HG03139 (cell line): ENCODE results near the gene DPEP2NB.
"Not testable (repeated sequence)": the region's sequence is repeated elsewhere in the genome, so short reads cannot be mapped to it uniquely, and the experiment has no call there.

Experiments
- ATAC-seq: cut with Tn5 transposase; IDR thresholded peaks from one replicate; pipeline ENCODE4 v1.9.1; 2021; ENCODE audit not compliant: unreplicated experiment

The DPEP2NB gene

DNA sequence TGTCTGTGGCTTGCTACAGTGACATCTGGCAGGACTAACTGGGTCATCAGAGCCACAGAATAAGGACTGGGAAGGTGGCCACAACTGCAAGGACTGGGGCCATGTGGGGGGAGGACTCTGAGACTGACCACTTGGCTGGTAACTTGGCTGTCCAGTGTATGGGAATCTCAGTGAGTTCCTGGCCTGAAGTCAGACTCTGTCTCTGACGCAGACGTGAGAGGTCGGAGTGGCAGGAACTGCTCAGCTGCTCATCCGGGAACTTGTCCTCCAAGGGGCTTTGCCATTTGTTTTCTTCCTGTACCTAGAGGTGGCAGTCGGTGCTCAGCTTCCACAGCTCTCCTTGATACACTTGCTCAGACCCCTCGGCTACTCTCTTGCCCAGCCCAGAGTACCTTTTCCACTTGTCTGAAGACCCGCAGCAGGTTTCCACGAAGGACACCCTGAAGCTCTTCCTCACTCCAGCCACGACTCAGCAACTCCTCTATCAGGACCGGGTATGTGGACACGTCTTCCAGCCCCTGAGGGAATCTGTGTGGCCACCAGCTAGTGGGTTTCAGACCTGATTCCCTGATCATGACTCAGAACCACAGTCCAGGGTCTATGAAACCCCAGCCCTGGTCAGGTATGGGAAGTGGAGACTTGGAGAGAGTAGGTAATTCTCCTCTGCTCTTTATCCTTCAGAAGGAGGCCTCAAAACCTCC, 28.1 kb downstream of the DPEP2NB start:
- ATAC-seq: no peak

DNA sequence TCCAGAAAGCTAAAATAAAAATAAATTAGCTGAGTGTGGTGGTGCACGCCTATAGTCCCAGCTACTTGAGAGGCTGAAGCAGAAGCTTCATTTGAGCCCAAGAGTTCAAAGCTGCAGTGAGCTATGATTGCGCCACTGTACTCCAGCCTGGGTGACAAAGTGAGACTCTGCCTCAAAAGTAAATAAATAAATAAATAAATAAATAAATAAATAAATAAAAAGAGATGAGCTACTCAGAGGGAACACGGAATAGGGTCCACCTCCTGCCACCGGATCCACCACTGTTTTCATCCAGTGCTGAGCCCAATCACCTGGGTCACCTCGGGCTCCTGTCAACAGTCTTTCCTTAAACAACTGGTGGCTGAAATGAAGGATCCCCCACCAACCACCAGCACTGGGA, 28.8 kb downstream of the DPEP2NB start:
- ATAC-seq: no peak

DNA sequence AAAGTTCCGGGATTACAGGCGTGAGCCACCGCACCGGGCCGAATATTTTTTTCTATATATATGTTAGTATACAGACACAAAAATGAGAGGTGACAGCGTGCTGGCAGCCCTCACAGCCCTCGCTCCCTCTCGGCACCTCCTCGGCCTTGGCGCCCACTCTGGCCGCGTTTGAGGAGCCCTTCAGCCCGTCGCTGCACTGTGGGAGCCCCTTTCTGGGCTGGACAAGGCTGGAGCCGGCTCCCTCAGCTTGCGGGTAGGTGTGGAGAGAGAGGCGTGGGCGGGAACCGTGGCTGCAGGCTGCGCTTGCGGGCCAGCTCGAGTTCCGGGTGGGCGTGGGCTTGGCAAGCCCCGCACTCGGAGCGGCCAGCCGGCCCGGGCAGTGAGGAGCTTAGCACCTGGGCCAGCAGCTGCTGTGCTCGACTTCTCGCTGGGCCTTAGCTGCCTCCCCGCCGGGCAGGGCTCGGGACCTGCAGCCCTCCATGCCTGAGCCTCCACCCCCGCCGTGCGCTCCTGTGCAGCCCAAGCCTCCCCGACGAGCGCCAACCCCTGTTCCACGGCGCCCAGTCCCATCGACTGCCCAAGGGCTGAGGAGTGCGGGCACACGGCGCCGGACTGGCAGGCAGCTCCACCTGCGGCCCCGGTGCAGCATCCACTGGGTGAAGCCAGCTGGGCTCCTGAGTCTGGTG, 33.6 kb downstream of the DPEP2NB start:
- no peak for ATAC-seq

DNA sequence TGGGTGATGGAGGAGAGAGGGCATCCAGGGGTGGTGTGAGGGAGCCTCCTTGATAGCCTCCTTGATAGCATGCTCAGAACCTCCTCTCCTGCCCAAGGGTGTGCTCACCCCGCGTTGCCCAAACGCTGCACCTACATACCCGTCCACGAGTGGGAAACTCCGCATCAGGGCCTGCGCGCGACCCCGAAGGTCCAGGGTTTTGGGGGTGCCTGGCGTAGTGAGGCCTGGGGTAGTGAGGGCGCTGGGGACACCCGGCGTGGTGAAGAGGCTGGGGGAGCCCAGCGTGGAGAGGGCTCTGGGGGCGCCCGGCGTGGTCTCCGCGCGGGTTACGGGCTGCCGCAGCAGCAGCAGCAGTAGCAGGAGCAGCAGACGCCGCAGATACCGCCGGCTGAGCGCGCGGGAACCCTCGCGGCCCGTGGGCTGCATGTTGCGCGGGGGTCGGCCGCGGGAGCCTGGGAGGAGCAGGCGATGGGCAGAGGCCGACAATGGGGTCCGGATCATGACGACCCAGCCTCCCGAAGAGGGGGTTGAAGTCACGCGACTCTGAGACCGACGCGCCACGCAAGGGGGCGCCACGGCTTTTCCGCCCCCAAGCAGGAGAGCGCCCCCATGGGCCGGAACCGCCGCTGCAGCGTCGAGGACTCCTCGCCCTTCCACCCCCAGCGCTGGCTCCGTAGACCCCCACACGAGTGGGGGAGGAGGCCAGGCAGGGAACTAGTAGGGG, 35.6 kb downstream of the DPEP2NB start, which contains the start of gene DPEP3:
DPEP3 (minus strand) TSS at position 545 of the 724 bp plus-strand sequence; CDS start at position 426, 119 bp downstream.
- no peak for ATAC-seq

DNA sequence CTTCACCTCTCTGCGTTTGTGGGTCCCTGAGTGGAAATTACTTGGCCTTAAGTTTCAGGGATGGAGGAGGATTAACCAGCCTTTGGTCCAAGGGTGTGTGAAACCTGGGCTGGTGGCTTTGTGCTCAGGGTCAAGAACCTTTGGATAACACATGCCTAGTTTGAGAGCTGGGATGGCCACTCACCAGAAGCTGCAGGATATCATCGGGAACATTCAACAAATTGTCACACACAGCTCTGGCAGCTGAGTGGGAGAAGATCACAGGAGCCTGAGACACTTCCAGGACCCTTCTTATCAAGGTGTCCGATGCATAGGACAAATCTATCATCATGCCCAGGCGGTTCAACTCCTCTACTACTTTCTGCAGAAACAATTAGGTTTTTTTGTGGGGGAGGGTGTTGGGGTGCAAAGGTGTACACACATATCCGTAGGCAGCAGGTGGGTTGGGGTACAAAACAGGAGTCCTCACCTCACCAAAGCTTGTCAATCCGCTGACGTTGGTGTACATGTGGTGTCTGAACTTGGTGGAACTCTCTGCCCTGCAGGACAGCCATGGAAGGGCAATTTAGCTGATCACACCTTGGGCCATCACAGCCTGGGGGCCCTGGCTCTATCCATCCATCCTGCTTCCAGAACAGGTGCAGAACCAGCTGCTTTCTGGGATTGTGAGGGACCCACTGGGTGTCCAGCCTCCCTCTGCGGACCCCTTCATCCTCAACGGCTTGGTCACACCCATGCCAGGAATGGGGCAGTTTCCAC, 38.1 kb downstream of the DPEP2NB start:
- no peak for ATAC-seq

DNA sequence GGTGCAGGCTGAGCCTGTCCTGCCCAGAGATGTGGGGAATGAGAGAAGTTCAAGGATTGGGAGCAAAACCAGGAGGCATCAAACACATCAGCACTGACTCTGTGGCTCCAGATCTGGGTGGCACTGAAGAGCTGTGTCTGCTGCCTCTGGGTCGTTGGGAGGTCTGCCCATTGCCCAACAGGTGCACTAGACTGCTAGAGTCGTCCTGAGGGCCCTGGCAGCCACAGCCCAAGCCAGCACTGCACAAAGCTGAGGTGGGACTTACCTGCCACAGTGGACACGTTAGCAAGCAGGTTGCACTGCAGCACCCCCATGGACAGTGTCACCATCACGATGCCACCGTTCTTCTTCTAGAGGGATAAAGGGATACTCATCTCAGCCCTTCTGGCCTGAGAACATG, 38.7 kb downstream of the DPEP2NB start:
- no peak for ATAC-seq

DNA sequence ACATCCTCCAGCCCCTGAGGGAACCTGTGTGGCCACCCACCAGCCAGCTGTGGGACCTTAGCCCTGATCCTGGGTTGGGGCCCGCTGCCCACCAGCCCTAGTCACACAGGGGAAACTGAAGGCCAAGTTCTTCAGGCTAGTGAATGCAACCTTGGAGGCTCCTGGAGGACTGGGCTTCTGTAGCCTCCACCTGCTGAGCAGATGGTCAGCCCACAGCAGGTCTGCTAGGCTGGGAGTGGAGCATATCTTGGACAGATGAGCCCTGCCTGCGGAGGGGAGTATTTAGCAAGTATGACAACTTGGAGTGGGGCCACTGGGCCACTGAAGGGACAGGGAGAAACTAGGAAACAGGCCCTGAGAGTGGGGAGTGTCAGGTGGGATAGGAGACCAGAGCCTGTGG, 39.5 kb downstream of the DPEP2NB start:
- ATAC-seq: no peak

DNA sequence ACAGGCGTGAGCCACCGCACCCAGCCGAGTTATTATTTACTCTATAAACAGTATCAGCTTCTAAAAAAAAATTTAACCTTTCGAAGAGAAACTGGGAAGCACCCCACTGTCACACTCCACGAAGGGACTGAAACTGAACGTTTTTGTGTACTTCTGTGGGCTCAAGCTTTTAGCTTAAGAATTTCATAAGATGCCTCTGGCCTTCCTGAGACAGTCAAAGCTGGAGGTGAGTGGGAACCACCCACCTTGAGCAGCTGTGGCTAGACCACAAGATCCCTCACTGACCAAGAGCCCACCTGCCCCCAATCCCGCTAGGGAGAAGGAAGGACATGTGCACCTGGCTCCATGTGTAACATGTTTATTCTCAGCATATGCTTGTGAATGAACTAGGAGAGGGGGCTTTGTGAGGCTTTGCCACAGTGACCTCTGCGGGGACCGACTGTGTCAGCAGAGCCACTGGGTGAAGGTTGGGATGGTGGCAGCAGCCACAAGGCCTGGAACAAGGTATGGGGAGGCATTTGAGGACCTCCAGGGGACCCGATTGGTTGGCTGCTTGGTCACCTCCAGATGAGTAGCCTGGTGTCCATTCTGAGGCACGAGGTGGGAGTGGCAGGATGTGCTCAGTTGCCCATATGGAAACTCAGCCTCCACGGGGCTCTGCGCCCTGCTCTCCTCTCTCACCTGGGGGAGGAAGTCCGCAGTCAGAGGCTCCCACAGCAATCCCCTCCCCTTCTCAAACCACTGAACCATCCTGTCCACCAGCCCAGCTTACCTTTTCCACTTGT, 40.2 kb downstream of the DPEP2NB start:
- no peak for ATAC-seq

DNA sequence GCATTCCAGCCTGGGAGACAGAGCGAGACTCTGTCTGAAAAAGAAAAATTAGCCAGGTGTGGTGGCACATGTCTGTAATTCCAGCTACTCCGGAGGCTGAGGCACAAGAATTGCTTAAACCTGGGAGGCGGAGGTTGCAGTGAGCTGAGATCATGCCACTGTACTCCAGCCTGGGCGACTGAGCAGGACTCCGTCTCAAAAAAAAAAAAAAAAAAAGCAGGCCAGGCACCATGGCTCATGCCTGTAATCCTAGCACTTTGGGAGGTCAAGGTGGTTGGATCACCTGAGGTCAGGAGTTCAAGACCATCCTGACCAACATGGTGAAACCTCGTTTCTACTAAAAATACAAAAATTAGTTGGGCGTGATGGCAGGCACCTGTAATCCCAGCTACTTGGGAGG, 43.4 kb downstream of the DPEP2NB start:
- not testable (repeated sequence) for ATAC-seq

DNA sequence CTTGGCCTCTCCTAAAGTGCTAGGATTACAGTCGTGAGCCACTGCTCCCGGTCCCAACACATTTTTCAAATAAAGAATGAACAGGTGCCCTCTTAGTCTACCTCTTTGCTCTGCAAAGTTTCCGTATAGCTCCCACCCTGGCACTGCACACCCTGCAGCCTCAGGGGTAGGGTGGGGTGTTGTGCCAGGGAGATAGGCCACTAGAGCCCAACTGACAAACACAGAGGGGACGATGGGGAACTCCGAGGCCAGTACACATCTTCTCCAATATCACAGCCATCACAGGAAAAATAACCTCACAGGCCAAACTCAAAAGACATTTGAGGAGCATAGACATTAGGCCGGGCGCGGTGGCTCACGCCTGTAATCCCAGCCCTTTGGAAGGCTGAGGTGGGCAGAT, 44.6 kb downstream of the DPEP2NB start:
- ATAC-seq: no peak

DNA sequence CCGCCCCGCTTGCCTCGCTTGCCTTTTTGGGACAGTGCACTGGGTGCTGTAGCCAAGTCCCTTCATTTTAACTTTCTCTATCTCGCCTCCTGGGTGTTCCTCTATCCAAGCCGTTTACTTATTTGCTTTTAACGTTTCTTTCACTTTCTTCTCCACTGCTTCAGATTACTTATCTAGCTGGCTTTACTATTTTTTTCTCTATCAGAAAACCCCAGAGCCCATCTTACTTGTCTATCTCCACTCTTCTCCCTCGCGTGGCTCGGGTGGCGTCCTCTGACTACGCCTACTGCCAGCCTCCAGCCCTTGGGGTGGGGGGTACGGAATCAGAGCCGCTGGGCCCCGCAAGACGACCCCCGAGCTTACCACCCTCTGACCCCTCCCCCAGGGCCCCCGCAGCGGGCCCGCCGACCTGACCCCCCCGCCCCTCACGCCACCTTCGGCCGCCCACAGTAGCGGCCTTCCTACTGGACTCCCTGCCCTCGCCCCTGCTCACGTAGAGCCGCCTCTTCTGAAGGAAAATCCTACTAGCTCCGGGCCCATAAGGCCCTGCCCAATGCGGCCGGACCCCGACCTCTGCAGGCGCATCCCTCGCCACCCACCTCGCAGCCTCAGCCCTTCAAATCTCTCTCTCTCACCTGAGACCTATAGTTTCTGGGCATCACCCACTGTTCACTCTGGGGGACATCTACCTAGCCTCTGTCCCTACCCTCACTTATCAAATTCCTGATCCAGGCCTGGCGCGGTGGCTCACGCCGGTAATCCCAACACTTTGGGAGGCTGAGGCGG, 46.3 kb downstream of the DPEP2NB start:
- ATAC-seq: no peak

DNA sequence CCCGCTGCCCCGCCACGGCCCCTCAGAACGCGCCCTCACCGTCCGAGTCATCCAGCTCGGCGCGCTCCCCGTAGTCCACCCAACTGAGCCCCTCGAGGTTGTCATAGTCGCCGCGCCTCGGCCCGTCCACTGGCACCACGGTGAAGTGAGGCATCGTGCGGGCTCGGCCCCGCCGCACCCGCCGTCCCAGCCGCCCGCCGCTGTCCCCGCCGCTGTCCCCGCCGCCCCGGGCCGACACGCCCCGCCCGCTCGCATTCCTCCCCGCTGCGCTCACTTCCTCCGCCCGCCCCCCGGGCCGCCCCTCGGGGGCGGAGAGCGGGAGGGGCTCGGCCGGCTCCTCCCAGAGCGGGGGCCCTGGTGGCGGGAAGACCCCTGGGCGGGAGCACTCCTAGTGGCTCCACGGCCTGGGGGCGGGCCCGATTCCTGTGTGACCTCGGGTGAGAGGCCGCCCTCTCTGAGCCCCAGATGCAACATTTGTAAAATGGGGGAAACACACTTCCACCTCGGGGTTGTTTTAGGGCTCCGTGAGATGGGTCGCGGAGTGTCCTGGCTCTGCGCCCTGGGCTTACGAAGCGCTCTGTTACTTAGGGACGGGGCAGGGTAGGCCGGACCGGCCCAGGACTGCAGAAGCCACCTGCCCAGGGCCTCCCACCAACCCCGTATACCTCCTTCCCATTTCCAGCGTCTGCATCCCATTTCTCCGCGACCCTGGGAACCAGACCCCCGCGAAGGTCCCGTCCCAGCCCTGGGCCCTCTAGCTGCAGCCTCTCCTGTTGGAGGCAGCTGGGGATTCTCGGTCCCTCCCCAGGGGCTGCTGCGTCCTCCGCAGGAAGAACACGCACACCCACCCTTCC, 47.1 kb downstream of the DPEP2NB start, which contains the start of gene SLC12A4:
SLC12A4 (minus strand) TSS at position 238 of the 854 bp plus-strand sequence; CDS start at position 154, 84 bp downstream.
- peak; percentile 63 for ATAC-seq

DNA sequence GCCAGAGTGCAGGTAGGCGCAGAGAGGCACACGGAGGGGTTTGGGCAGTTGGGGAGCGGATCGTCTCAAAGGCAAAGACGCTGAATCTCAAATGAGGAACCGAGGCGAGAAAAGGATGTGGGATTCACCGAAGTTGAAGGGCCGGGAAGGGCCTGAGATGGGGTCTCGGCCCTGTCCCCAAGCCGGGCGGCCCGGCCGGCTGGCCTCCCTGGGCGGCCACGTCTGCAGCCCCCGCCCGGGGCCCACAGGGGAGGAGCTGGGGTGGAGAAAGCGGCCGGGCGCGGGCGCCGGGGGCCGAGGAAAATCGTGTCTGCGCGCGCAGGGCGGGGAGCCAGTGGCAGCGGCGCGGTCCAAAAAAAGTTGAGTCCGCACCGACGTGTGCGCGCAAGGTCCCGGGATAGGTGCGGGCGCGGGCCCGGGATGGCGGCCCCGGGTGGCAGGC, 47.7 kb downstream of the DPEP2NB start:
- no peak for ATAC-seq

DNA sequence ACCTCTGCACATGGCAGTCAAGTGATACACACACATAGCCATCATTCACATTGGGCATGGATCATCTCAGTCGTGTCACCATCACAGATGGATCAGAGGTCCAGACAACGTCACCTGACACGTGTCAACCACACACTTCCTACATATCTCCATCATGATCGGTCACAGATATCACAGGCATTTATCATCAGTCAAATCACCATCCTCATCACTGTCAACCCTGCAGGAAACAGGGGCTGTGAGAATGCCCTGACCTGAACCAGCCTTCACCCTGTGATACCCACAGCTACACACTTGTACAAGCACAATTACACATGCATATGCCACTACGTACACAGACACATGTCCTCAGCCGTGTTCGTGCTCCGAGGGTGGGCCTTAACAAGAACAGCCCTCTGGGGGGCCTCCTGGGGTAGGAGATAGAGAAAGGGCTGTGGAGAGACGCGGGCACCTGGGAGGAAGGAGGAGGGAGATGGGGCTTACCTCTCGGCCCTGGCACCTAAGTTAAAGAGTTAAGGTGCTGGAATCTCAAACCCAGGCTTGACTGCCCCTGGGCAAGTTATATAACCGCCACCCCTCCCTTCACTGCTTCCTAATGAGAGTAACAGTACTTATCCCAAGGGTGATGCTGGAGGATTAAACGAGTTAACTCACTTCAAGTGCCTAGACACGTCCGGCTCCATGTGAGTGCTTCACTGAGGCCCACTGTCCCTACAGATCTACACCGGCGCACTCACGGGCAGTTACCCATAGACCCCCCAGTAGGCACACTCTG, 48.3 kb downstream of the DPEP2NB start:
- ATAC-seq: no peak

DNA sequence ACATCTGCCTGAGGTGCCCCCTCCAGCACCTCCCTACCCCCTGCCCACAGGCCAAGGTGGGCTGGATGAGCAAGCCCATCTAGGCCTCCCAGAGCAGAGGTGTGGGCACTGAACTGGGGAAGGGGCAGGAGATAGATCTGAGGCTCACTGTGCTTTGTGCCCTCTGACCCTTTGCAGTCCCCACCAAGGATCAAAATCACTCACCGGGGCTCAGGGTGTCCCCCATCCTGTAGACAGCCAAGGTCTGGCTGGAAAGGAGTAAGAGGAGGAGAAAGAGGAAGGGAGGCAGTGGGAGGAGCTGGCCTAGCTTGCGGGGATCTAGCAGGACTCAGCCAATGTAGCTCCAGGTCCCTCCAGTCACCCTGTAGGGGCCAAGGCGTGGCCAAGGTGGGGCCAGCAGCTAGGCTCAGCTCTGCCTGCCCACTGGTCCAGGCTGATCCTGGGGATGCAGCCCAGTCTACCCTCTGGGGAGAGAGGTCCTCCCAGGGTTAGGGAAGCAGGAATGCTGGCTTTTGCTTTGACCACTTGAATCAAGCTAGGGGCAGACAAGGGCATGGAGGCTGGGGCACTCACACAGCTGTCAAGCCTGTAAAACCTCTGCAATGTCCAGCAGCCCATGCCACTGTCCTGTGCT, 49.0 kb downstream of the DPEP2NB start:
- no peak for ATAC-seq

DNA sequence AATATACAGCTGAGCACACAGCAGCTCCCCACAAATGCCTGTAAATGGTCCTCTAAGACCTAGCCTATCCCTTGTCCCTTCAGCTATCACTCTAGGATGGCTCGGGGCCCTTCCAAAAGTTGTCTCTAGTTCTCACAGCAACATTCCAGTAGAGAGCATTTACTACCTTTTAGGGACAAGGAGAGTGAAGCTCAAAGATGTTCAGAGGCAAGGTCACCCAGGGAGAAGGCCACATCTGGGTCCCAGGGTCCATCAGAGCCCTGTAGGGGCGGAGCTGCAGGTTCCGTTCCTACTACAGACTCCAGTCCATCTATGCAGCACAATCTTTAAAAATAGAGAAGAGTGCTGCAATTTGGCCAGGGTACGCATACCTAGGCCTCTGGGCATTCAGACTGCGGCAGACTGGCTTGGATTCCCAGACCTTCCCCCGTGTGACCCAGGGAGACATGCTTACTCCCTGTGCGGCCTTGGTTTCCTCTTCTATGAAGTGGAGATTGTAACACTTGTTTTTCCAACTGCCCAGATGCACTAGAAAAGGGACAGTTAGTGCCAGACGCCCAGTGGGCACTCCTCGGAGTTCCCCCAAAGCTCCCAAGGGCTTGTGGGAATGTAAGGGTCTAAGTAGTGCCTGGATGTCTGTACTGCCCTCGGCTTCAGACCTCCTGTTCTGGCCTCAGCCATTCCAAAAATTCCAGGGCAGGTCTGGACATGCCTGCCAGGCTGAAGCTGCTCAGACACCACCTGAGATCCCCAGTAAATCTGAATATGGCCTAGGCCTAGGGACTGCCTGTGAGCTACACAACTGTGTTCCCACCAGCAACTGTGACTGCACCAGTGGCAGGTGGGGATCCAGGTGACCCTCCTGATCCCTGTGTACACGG, 49.8 kb downstream of the DPEP2NB start:
- ATAC-seq: no peak
